Activated CD4-positive, alpha-beta memory T cell treated with anti-CD3 and anti-CD28 coated beads for 36 hours (primary cell): ENCODE measurements around the gene MOV10. TPM values are rescaled to one million over a fixed set of nuclear protein-coding genes. Genes with fewer than 3 reads are reported as not detected.

Experiments used
- CTCF ChIA-PET: fragments of 350-600 bp; sonication (Branson Sonifier 250); formaldehyde crosslinking; loops from one replicate; lab custom pipeline; 2021; ENCODE audit warnings: antibody characterized with exemption, inconsistent platforms; lab: Charles Lee
- POLR2A ChIA-PET: fragments of 350-600 bp; sonication (Branson Sonifier 250); formaldehyde crosslinking; loops from one replicate; lab custom pipeline; 2021; ENCODE audit warnings: antibody characterized with exemption; lab: Charles Lee
- DNase-seq: peaks from one replicate; pipeline ENCODE4 v3.0.0-alpha.2; 2020
- H3K27ac Mint-ChIP-seq: one replicate; pipeline ENCODE4 v1.8.0; 2021; ENCODE audit warnings: mixed read lengths
- H3K27me3 Mint-ChIP-seq: one replicate; pipeline ENCODE4 v1.8.0; 2021; ENCODE audit warnings: mixed read lengths
- H3K36me3 Mint-ChIP-seq: one replicate; pipeline ENCODE4 v1.8.0; 2021; ENCODE audit warnings: mixed read lengths
- H3K4me1 Mint-ChIP-seq: one replicate; pipeline ENCODE4 v1.8.0; 2021; ENCODE audit warnings: low read depth, mixed read lengths
- H3K4me3 Mint-ChIP-seq: one replicate; pipeline ENCODE4 v1.8.0; 2021; ENCODE audit warnings: mild to moderate bottlenecking, mixed read lengths
- H3K9me3 Mint-ChIP-seq: one replicate; pipeline ENCODE4 v1.8.0; 2021; ENCODE audit warnings: mixed read lengths
- intact Hi-C: fragments of 100-400 bp; cut with micrococcal nuclease; formaldehyde crosslinking; loops from one replicate; pipeline ENCODE4 v1.15.1; 2023
- total RNA-seq, 2 experiments: library from RNA; stranded (reverse); gene quantifications; one replicate each; pipeline ENCODE4 v1.2.3, GENCODE V29; 2021

MOV10 gene
- total RNA-seq, 2 experiments from 2014 or later, result 57.7 to 63.1 TPM

DNA sequence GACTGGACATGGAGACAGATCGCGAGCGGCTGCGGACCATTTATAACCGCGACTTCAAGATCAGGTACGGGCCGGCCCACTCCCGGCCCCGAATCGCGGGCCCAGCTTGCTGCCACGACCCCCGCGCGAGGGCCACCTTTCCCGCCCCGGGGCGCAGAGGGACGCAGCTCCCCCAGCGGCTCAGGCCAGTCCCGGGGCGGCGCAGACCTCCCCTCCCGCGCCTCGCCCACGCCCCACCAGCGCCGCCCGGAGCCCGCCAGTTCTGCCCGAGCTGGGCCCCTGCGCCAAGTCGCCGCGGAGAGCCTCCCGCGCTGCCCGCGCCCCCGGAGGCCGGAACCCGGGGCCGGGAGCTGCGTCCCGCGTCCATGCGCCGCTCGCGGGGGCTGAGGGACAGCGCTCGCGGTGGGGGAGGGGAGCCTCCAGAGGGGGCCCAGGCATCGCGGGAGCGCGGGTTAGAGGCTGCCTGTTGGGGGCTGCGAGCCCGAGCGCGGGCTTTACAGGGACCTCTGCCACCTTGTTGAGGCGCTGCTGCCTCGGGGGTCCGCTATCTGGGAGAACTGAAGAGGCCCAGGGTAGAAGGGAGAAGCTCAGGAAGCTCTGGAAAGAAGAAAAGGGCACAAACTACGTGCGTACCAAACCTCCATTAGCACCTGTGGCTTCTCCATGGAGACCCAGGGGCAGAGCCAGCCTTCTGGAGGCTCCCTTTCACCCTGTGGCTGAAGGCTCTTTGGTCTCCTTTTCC lies 698 bp downstream of the MOV10 start:
- Mint-ChIP-seq H3K27me3 (no peaks in the 10 kb centered on the region), H3K9me3 (no peaks in the 10 kb centered on the region), H3K27ac (peak overlapping the region; percentile 94), H3K4me3 (peak overlapping the region; percentile 96), H3K4me1 (peaks cover 46% of the 10 kb centered on the region), H3K36me3 (peaks cover 25% of the 10 kb centered on the region)
- peak; percentile 61 for DNase-seq
- ChIA-PET POLR2A (interaction anchor here (0.9 to 3.2 kb wide), 11 partner anchors 17 to 284 kb away, joined by 3 to 24 read pairs (median 5); partner anchors contain the start of genes CAPZA1, RHOC, SLC16A1 and ST7L), CTCF (interaction anchor here (1.0 to 3.0 kb wide), 9 partner anchors 11 to 173 kb away, joined by 3 to 15 read pairs (median 6); partner anchors contain the start of gene PPM1J)
- intact Hi-C loops, result loop anchor here (1.0 to 10.0 kb wide), 3 partner anchors 30 to 170 kb away; partner anchors contain the start of gene WNT2B

- Mint-ChIP-seq H3K27me3 (no peaks in the 10 kb centered on the region), H3K27ac (peak overlapping the region; percentile 61), H3K9me3 (no peaks in the 10 kb centered on the region), H3K4me3 (peak overlapping the region; percentile 96), H3K36me3 (peaks cover 18% of the 10 kb centered on the region), H3K4me1 (peaks cover 46% of the 10 kb centered on the region)
- POLR2A ChIA-PET, result interaction anchor here (1.6 to 3.2 kb wide), 4 partner anchors 23 to 58 kb away, joined by 6 to 24 read pairs (median 8); partner anchors contain the start of genes CAPZA1 and ST7L
- no peak for DNase-seq
- intact Hi-C loops, result loop anchor here (2.0 to 10.0 kb wide), 2 partner anchors 29 to 171 kb away; partner anchors contain the start of gene WNT2B
- CTCF ChIA-PET, result interaction anchor here (1.0 to 1.9 kb wide), 8 partner anchors 14 to 397 kb away, joined by 3 to 7 read pairs (median 3); partner anchors contain the start of genes LRIG2 and PPM1J
These were observed 1.4 kb downstream of the MOV10 start for GRCh38 chr1:112675728-112676381.

DNA sequence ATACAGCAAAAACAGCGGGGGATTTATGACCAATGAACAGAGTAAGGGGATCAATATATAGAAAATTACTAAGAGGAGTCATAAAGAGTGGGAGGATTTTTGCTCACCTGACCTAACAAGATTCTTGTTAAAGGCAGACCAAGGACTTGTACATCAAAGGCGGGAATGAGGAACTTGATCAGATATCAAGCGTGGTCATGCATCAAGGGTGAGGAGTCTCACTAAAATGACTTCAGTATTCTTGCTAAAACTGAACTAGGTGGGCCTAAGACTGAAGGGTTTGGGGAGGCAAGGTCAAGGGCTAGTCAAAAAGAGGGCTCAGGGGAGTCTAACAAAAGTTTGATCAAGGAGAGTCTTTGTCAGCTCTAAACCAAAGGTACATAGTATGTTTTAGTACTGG lies 2.1 kb downstream of the MOV10 start:
- ChIA-PET POLR2A (no interaction called here), CTCF (interaction anchor here (1.0 to 1.5 kb wide), 4 partner anchors 32 to 396 kb away, joined by 3 read pairs; partner anchors contain the start of gene LRIG2)
- H3K9me3 Mint-ChIP-seq, result no peaks in the 10 kb centered on the region
- H3K27ac Mint-ChIP-seq, result no peak overlapping the region
- peaks cover 46% of the 10 kb centered on the region for H3K4me1 Mint-ChIP-seq
- intact Hi-C loops, result loop anchor here (10.0 kb wide), 1 partner anchor 172 kb away; the partner anchor contains the start of gene WNT2B
- DNase-seq, result no peak
- no peak overlapping the region for H3K4me3 Mint-ChIP-seq
- H3K27me3 Mint-ChIP-seq, result no peaks in the 10 kb centered on the region
- H3K36me3 Mint-ChIP-seq, result peaks cover 12% of the 10 kb centered on the region

DNA sequence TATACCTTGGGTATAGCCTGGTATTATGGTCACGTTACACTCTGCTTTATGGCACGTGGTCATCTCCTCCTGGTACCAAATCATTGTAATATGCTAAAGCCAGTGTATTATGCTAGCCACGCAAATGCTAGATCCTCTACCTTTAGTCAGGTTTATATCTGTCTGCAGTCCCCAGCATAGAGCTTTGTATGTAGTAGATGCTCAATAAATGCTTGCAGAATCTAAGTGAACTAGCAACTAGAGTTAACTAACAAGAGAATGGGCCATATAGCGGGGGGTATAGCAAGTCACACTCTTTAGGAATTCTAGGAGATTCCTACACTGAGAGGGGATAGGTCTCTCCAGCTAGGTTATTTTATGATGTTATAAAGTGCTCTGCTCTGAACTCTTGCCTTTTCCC lies 3.0 kb downstream of the MOV10 start:
- H3K9me3 Mint-ChIP-seq, result no peaks in the 10 kb centered on the region
- no peak overlapping the region for H3K27ac Mint-ChIP-seq
- intact Hi-C loops, result loop anchor here (10.0 kb wide), 1 partner anchor 173 kb away; the partner anchor contains the start of gene WNT2B
- ChIA-PET CTCF (no interaction called here), POLR2A (no interaction called here)
- no peaks in the 10 kb centered on the region for H3K27me3 Mint-ChIP-seq
- DNase-seq, result no peak
- H3K4me3 Mint-ChIP-seq, result no peak overlapping the region
- peaks cover 46% of the 10 kb centered on the region for H3K4me1 Mint-ChIP-seq
- peaks cover 8% of the 10 kb centered on the region for H3K36me3 Mint-ChIP-seq

- POLR2A ChIA-PET, result no interaction called here
- H3K4me3 Mint-ChIP-seq, result no peak overlapping the region
- intact Hi-C loops, result loop anchor here (10.0 kb wide), 1 partner anchor 174 kb away; the partner anchor contains the start of gene WNT2B
These were observed 4.1 kb downstream of the MOV10 start for GRCh38 chr1:112678605-112679004.

DNA sequence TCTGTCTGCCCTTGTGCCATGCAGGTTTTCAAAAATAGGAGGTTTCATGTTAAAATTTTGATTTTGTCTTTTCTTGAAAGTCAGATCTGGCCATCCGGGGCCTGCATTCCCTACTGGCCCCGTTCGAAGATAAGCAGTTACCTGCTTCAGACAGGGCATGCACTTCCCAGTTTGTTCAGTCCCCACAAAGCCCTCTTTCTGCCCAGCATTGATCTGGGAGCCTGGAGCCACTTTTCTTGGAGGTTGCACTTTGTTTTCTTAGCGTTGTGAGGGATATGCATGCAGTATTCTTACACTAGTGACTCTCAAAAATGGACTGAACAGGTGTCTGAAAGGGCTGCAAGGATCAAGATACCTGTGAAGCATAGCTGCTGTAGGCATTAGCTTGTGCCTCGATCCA lies 11.5 kb downstream of the MOV10 start:
- Mint-ChIP-seq H3K9me3 (no peaks in the 10 kb centered on the region), H3K4me1 (peaks cover 3% of the 10 kb centered on the region), H3K27ac (no peak overlapping the region), H3K36me3 (peaks cover 4% of the 10 kb centered on the region), H3K27me3 (no peaks in the 10 kb centered on the region), H3K4me3 (no peak overlapping the region)
- ChIA-PET CTCF (interaction anchor here (1.7 to 1.8 kb wide), 2 partner anchors 11 to 33 kb away, joined by 4 to 6 read pairs; partner anchors contain the start of gene MOV10), POLR2A (no interaction called here)
- intact Hi-C loops, result no loop called here
- no peak for DNase-seq

More at GRCh38 chr1:112678605-112679004, 4.1 kb downstream of the MOV10 start:
- no peaks in the 10 kb centered on the region for H3K9me3 Mint-ChIP-seq
- CTCF ChIA-PET, result no interaction called here
- H3K4me1 Mint-ChIP-seq, result peaks cover 40% of the 10 kb centered on the region
- peaks cover 7% of the 10 kb centered on the region for H3K36me3 Mint-ChIP-seq
- no peak for DNase-seq
- H3K27me3 Mint-ChIP-seq, result no peaks in the 10 kb centered on the region
- no peak overlapping the region for H3K27ac Mint-ChIP-seq

- Mint-ChIP-seq H3K27me3 (no peaks in the 10 kb centered on the region), H3K9me3 (no peaks in the 10 kb centered on the region), H3K4me1 (peaks cover 3% of the 10 kb centered on the region), H3K4me3 (no peak overlapping the region), H3K27ac (no peak overlapping the region), H3K36me3 (peaks cover 4% of the 10 kb centered on the region)
- CTCF ChIA-PET, result interaction anchor here (1.7 to 1.8 kb wide), 2 partner anchors 12 to 33 kb away, joined by 4 to 6 read pairs; partner anchors contain the start of gene MOV10
- intact Hi-C loops, result no loop called here
- POLR2A ChIA-PET, result no interaction called here
- no peak for DNase-seq
These were observed 12.0 kb downstream of the MOV10 start for GRCh38 chr1:112686417-112686816.

DNA sequence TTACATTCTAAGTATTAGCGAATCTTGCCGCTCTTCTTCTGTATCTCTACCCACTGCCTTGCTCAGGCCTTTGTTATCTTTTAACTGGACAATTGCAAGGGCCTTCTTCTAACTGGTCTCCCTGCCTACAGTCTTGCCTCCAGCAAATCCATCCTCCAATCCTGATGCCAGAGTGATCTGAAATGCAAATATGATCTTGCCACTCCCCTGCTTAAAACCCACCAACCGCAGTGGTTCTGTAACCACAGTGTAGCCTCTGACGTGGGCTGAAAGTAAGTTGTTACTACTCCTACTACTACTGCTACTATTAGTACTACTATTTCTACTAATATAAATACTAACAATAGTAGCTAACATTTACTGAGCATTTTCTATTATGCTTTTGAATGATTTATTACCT lies 12.4 kb downstream of the MOV10 start:
- no peak for DNase-seq
- CTCF ChIA-PET, result interaction anchor here (1.7 to 1.8 kb wide), 2 partner anchors 12 to 32 kb away, joined by 4 to 6 read pairs; partner anchors contain the start of gene MOV10
- peaks cover 8% of the 10 kb centered on the region for H3K36me3 Mint-ChIP-seq
- peaks cover 3% of the 10 kb centered on the region for H3K4me1 Mint-ChIP-seq
- H3K27ac Mint-ChIP-seq, result no peak overlapping the region
- no peak overlapping the region for H3K4me3 Mint-ChIP-seq
- H3K27me3 Mint-ChIP-seq, result no peaks in the 10 kb centered on the region
- intact Hi-C loops, result no loop called here
- POLR2A ChIA-PET, result no interaction called here
- no peaks in the 10 kb centered on the region for H3K9me3 Mint-ChIP-seq

DNA sequence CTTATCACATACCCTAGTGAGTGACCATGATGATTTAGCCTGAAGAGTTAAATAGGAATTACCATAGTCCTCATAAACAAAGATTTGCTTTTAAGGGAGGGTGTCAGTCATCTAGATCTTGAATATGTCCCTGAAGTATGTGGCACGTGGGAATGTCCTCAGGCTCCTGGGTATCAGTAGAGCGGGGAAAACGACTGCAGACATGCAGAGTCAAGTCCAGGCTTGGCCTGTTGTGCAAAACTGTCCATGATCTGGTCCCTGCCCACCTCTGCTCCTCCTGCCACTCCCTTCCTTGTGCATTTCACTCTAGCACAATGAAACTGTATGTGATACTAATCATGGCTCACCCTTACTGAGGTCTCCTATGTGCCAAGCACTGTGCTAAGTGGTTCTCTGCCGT lies 12.9 kb downstream of the MOV10 start:
- ChIA-PET POLR2A (no interaction called here), CTCF (no interaction called here)
- no peak overlapping the region for H3K4me3 Mint-ChIP-seq
- peaks cover 3% of the 10 kb centered on the region for H3K4me1 Mint-ChIP-seq
- peaks cover 10% of the 10 kb centered on the region for H3K36me3 Mint-ChIP-seq
- DNase-seq, result no peak
- intact Hi-C loops, result no loop called here
- H3K9me3 Mint-ChIP-seq, result no peaks in the 10 kb centered on the region
- H3K27ac Mint-ChIP-seq, result no peak overlapping the region
- H3K27me3 Mint-ChIP-seq, result no peaks in the 10 kb centered on the region

- Mint-ChIP-seq H3K36me3 (peaks cover 10% of the 10 kb centered on the region), H3K27ac (no peak overlapping the region), H3K27me3 (no peaks in the 10 kb centered on the region), H3K9me3 (no peaks in the 10 kb centered on the region), H3K4me1 (peaks cover 3% of the 10 kb centered on the region), H3K4me3 (no peak overlapping the region)
- ChIA-PET POLR2A (interaction anchor here (1.6 kb wide), 1 partner anchor 10 kb away, joined by 3 read pairs; no protein-coding TSS in a partner anchor), CTCF (interaction anchor here (0.8 kb wide), 1 partner anchor 32 kb away, joined by 3 read pairs; no protein-coding TSS in a partner anchor)
- intact Hi-C loops, result no loop called here
- no peak for DNase-seq
These were observed 13.5 kb downstream of the MOV10 start for GRCh38 chr1:112687785-112688496.

- ChIA-PET CTCF (no interaction called here), POLR2A (interaction anchor here (1.6 kb wide), 1 partner anchor 9 kb away, joined by 3 read pairs; no protein-coding TSS in a partner anchor)
- Mint-ChIP-seq H3K4me3 (no peak overlapping the region), H3K27ac (no peak overlapping the region), H3K9me3 (no peaks in the 10 kb centered on the region), H3K4me1 (peaks cover 3% of the 10 kb centered on the region), H3K27me3 (no peaks in the 10 kb centered on the region), H3K36me3 (peaks cover 12% of the 10 kb centered on the region)
- DNase-seq, result no peak
- intact Hi-C loops, result no loop called here
These were observed 14.3 kb downstream of the MOV10 start for GRCh38 chr1:112688781-112689193.
